ENCODE measurements around the gene MYCT1.
A peak's percentile ranks its signal among the peaks of the same experiment; 100 is the strongest.

GRCh38 chr6:152669895-152670294 is 27.8 kb upstream of the MYCT1 start:
- TF ChIP-seq CTCF (IDR thresholded peaks at IDR 0.05): peak; percentile 41; the same call in 1 of the 2 replicates
- TF ChIP-seq POLR2AphosphoS5 (IDR thresholded peaks at IDR 0.05; ENCODE audit: low read depth, low read length): no peak

Measured in Panc1 (cell line).